Gastroesophageal sphincter (tissue), 3 donors: ENCODE data around the gene L3MBTL3.

Source experiments
- CTCF ChIP-seq, 4 experiments: fragments of 200-600 bp in 2 of 4; fragments of 450-650 bp in 2 of 4; sonication (generic) in 1 of 4; IDR thresholded peaks; one replicate each; pipeline ENCODE4 v1.5.1; 2017 to 2019; ENCODE audit warnings: antibody characterized with exemption in 4 of 4, mild to moderate bottlenecking in 2 of 4, moderate library complexity in 2 of 4
- EP300 ChIP-seq: sonication (generic); formaldehyde crosslinking; IDR thresholded peaks from one replicate; pipeline ENCODE4 v1.6.1; 2017; ENCODE audit warnings: antibody characterized with exemption, mild to moderate bottlenecking
- POLR2A ChIP-seq, 2 donors: fragments of 450-650 bp; IDR thresholded peaks; one replicate each; pipeline ENCODE4 v1.6.1; 2017; ENCODE audit warnings: antibody characterized with exemption in 2 of 2, mild to moderate bottlenecking in 2 of 2, moderate library complexity in 1 of 2
- POLR2AphosphoS5 ChIP-seq: sonication (generic); formaldehyde crosslinking; IDR thresholded peaks from one replicate; pipeline ENCODE4 v1.6.1; 2017; ENCODE audit warnings: antibody characterized with exemption

- TF ChIP-seq CTCF (IDR thresholded peaks at IDR 0.05) (no peak), POLR2AphosphoS5 (no peak), POLR2A (IDR thresholded peaks at IDR 0.05) (no peak), EP300 (no peak)
Observed at GRCh38 chr6:130075879-130076460, 57.6 kb downstream of the L3MBTL3 start.
